GM18909 (cell line): ENCODE measurements around the gene MFSD2B.
"Not testable (repeated sequence)": the region's sequence is repeated elsewhere in the genome, so short reads cannot be mapped to it uniquely, and the experiment has no call there.

ENCODE experiments used
- ATAC-seq: cut with Tn5 transposase; IDR thresholded peaks from one replicate; pipeline ENCODE4 v1.9.1; 2021; ENCODE audit warnings: mild to moderate bottlenecking; ENCODE audit not compliant: unreplicated experiment, poor library complexity

The MFSD2B gene, protein sequence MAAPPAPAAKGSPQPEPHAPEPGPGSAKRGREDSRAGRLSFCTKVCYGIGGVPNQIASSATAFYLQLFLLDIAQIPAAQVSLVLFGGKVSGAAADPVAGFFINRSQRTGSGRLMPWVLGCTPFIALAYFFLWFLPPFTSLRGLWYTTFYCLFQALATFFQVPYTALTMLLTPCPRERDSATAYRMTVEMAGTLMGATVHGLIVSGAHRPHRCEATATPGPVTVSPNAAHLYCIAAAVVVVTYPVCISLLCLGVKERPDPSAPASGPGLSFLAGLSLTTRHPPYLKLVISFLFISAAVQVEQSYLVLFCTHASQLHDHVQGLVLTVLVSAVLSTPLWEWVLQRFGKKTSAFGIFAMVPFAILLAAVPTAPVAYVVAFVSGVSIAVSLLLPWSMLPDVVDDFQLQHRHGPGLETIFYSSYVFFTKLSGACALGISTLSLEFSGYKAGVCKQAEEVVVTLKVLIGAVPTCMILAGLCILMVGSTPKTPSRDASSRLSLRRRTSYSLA

DNA sequence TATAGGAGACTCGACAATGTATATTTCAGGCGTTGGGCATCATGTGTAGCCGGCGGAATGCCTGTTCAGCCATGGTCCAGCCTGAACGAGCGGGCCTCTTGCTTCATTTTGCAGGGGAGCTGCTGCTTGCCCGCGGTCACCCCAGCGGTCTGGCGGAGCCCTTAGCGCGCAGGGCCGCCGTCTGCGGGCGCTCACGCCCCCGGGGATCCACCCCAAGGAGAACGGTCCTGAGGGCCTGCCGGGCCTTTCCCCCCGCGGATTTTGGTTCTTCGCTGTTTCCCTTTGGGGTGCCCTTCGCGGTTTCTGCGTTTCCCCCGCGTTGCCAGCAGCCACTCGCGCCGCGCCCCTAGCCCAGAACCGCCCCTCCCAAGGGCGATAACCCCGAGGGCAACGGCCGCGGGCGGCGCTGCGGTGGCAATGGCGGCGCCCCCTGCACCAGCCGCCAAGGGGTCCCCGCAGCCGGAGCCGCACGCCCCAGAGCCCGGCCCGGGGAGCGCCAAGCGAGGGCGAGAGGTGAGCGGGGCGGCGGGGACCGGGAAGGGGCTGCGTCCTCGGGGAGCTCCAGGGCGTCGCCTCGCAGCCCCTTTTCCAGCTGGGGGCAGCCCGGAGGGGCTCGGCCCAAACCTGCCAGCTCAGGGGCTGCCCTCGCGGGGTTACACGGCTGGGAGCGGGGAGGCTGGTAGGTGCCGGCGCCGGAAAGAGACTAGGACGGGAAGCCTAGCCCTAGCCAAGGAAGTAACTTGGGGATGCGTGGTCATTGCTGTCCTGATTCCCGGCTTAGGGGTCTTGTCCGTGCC lies at the start of gene MFSD2B:
Gene MFSD2B, plus strand, starts transcription at position 406 of the 797 bp plus-strand sequence. Its CDS starts 12 bp downstream, at position 418.
- no peak for ATAC-seq

DNA sequence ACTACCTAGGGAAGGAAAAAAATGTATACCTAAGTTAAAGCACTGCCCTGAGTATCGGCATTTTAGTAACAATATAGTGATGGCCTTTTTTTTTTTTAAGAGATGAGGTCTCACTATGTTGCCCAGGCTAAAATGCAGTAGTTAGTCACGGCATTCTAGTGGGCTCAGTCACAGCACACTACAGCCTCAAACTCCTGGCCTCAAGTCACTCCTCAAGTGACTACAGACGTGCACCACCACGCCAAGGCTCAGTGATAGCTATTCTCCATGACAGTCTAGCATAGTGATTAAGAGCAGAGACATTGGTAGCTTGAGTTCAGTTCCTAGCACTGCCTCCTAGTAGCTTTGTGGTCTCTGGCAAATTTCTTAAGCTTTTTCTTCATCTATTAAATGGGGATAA lies 42.0 kb upstream of the MFSD2B start:
- no peak for ATAC-seq

GRCh38 chr2:23976883-23977282 lies 33.0 kb upstream of the MFSD2B start:
- no peak for ATAC-seq

DNA sequence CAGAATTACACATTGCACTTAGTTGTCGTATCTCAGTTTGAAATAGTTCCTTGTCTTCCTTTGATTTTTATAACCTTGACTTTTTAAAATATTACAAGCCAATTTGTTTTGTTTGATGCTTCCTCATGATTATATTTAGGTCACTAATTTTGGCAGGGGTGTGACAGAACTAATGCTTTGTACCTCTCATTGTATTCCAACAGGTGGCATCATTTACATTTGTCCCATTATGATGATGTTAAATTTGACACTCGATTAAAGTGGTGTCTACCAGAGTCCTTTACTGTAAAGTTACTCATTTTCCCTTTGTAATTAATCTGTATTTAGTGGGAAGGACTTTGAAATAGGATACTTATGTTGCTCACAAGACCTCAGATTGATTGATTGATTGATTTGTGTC lies 21.5 kb upstream of the MFSD2B start:
- no peak for ATAC-seq

DNA sequence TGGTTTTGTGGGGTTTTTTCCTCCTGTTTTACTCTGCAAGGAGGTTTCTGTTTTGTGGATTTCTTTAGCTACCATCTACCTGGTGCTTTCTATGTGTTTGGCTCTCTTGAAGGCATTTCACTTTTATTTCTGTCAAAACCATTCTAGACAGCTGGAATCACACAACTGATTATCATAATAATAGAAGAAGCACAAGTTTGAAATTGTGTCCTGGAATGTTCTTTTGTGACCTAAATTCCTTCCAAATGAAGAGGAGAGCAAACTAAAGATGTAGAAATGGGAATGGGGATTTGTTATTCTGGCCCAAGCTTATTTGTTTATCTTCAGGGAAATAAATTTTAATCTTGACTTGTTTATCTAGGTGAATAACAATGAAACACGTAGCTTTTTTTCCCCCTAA lies 17.0 kb upstream of the MFSD2B start:
- no peak for ATAC-seq

DNA sequence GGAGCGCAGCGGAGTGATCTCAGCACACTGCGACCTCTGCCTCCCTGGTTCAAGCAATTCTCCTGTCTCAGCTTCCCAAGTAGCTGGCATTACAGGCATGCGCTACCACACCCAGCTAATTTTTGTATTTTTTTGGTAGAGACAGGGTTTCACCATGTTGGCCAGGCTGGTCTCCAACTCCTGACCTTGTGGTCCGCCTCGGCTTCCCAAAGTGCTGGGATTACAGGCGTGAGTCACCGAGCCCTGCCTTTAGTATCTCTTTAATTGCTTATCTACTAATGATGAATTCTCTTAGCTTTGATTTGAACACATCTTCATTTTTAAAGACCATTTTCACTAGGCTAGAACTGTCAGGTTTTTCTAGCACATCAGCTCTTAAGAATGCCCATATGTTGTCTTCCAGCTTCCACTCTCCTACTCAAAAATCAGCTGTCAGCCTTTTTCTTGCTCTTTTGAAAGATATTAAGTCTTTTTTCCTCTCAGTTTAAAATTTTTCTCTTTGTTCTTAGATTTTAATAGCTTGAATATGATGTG lies 16.1 kb upstream of the MFSD2B start:
- ATAC-seq = no peak

GRCh38 chr2:23994567-23994966 lies 15.3 kb upstream of the MFSD2B start:
- no peak for ATAC-seq

DNA sequence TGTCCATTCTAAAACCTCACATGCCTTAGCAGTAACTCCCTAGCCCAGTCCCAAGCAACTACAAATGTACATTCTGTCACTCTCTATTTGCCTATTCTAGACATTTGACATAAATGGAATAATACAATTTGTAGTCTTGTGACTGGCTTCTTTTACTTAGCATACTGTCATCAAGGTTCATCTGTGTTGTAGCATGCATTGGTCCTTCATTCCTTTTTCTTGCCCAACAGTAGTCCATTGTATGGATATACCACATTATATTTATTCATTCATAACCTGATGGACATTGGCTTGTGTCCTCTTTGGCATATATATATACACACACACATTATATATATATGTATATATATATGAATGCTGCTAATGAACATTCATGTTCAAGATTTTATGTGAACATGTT lies 2.2 kb upstream of the MFSD2B start:
- ATAC-seq = no peak

DNA sequence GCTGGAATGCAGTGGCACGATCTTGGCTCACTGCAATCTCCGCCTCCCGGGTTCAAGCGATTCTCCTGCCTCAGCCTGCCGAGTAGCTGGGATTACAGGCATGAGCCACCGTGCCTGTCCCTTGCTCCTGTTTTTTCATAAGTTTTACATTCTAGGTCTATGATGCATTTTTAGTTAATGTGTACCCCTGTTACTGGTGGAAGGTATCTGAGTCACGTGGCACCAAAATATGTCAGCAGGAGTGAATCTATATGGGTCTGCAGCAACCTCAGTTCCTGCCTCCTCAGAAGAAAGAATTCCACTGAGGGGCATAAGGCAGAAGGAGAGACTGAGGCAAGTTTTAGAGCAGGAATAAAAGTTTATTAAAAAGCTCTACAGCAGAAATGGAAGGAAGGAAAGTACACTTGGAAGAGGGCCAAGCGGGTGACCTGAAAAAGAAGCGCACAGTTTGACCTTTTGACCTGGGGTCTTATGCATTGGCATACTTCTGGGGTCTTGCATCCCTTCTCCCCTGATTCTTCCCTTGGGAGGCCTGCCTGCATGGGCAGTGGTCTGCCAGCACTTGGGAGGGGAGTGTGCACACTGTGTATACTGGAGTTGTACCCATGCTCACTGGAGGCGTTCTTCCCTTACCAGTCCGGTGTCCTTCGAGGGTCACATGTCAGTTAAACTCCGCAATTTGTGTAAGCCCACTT lies 1.1 kb upstream of the MFSD2B start:
- ATAC-seq = no peak

GRCh38 chr2:24009367-24009679 lies 562 bp upstream of the MFSD2B start:
- ATAC-seq = no peak

GRCh38 chr2:24010477-24011249 lies 778 bp downstream of the MFSD2B start:
- ATAC-seq = no peak

DNA sequence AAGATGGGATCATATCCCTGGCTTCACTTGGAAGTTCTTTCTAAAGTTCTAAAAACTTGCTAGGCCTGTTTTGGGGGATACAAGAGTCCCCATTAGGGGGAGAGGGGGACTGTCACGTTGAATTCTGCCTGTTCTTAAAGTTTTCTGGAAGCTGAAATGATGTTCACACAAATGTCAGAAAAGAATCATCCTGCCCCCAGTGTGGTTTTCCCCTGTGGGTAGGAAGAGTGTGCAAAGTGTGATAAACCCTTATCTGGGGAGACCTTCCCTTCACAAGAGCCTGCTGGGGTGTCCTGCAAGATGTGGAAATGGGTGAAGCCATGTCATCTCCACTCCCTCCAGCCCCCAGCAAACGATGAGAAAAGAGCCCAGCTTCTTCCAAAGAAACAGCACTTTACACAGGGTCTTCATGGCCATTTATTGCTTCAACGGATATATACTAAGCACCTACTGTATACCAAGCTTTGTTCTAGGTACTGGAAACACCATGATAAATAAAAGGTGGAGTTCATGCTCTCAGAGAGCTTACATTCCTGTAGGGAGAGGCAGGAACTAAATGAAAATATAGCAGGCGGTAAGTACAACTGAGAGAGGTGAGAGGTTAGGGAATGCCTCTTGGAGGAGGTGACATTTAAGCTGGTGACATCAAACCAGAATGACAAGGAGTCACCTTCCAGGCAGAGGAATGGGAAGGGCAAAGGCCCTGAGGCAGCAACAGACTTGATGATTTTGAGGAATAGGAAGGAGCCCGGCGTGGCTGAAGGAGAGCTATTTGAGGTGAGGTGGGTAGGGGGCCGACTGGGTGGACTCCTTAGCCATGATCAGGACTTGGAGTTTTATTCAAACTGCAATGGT lies 1.6 kb downstream of the MFSD2B start:
- no peak for ATAC-seq

- ATAC-seq = no peak
These were observed 2.8 kb downstream of the MFSD2B start for GRCh38 chr2:24012521-24013188.

DNA sequence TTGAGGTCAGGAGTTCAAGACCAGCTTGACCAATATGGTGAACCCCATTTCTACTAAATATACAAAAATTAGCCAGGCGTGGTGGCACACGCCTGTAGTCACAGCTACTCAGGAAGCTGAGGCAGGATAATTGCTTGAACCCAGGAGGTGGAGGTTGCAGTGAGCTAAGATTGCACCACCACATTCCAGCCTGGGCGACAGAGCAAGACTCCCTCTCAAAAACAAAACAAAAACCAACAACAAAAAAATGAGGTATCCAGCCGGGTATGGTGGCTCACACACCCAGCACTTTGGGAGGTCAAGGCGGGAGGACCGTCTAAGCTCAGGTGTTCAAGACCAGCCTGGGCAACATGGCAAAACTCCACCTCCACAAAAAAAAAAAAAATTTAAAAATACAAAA lies 5.0 kb downstream of the MFSD2B start:
- not testable (repeated sequence) for ATAC-seq

GRCh38 chr2:24015562-24016375 lies 5.9 kb downstream of the MFSD2B start:
- no peak for ATAC-seq

GRCh38 chr2:24016376-24016761 lies 6.5 kb downstream of the MFSD2B start:
- ATAC-seq = no peak

DNA sequence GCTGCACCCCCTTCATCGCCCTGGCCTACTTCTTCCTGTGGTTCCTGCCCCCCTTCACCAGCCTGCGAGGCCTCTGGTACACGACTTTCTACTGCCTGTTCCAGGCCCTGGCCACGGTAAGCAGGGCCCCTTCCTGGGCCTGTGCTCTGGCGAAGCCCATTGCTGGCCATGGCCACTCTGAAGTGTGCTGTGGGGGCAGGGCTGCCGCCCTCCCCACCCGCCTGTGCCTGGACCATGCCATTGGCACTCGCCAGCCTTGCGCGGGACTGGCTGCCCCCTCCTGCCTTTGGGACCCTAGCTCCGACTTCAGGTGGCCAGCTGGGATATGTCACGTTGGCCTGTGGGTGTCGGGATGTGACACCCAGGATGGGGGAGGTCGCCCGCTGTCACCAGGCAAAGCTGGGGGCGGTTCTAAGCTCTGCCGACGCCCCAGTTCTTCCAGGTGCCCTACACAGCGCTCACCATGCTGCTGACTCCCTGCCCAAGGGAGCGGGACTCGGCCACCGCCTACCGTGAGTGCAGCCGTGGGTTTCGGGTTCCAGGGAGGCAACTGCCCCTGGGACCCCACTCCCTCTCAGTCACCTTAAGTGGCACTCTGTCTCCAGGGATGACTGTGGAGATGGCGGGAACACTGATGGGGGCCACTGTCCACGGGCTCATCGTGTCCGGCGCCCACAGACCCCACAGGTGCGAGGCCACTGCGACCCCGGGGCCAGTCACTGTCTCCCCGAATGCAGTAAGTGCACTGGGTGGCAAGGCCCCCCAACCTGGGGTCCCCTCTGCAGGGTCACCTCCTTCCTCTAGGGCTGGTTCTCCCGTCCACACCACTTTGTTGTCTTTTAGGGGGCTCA lies 7.2 kb downstream of the MFSD2B start:
- ATAC-seq = no peak
